ENCODE data around the gene SLC38A6.
"Not testable (repeated sequence)": the region's sequence is repeated elsewhere in the genome, so short reads cannot be mapped to it uniquely, and the experiment has no call there.

Gene SLC38A6

GRCh38 chr14:61063461-61063860 lies 82.4 kb downstream of the SLC38A6 start:
- no peak for DNase-seq

GRCh38 chr14:61064210-61064609 lies 83.2 kb downstream of the SLC38A6 start:
- DNase-seq: no peak

GRCh38 chr14:61064856-61065255 lies 83.8 kb downstream of the SLC38A6 start:
- DNase-seq: no peak

GRCh38 chr14:61065656-61066055 lies 84.6 kb downstream of the SLC38A6 start:
- peak; percentile 99 for DNase-seq

- not testable (repeated sequence) for DNase-seq
These were observed 91.4 kb downstream of the SLC38A6 start for GRCh38 chr14:61072442-61072841.

GRCh38 chr14:61074852-61075251 lies 93.8 kb downstream of the SLC38A6 start:
- DNase-seq: no peak

- peak; percentile 99 for DNase-seq
These were observed 95.5 kb downstream of the SLC38A6 start for GRCh38 chr14:61076556-61076955.

GRCh38 chr14:61077437-61077836 lies 96.4 kb downstream of the SLC38A6 start:
- DNase-seq: no peak

GRCh38 chr14:61077951-61078720 lies 97.1 kb downstream of the SLC38A6 start:
- DNase-seq: no peak

- DNase-seq: no peak
These were observed 99.6 kb downstream of the SLC38A6 start for GRCh38 chr14:61080591-61081010.

GRCh38 chr14:61088081-61088480 lies 107.0 kb downstream of the SLC38A6 start:
- DNase-seq: no peak

- peak; percentile 91 for DNase-seq
These were observed 108.2 kb downstream of the SLC38A6 start for GRCh38 chr14:61089126-61089750.

GRCh38 chr14:61090432-61091216 lies 109.6 kb downstream of the SLC38A6 start:
- DNase-seq: peak; percentile 86

- DNase-seq: no peak
These were observed 110.7 kb downstream of the SLC38A6 start for GRCh38 chr14:61091657-61092273.

GRCh38 chr14:61098096-61098495 lies 117.1 kb downstream of the SLC38A6 start:
- not testable (repeated sequence) for DNase-seq

- no peak for DNase-seq
These were observed 117.7 kb downstream of the SLC38A6 start for GRCh38 chr14:61098721-61099120.

GRCh38 chr14:61099216-61099835 lies 118.3 kb downstream of the SLC38A6 start:
- no peak for DNase-seq

- DNase-seq: peak; percentile 81
These were observed 120.9 kb downstream of the SLC38A6 start for GRCh38 chr14:61101803-61102548.

All from NCI-H2029 treated with DMSO at 0.1 percent for 48 hours (cell line).